H1 (cell line): Measurements from ENCODE around the gene DNAL1. TPM values are rescaled to one million over a fixed set of nuclear protein-coding genes. Genes with fewer than 3 reads are reported as not detected.

Experiments
- ASH2L ChIP-seq: fragments of 200-600, 300-600 bp; sonication (generic); IDR thresholded peaks from one replicate; pipeline ENCODE4 v1.7.1; 2017; ENCODE audit warnings: low read length
- CHD7 ChIP-seq: fragments of 300-600 bp; sonication (generic); IDR thresholded peaks from 2 replicates; pipeline ENCODE4 v1.7.1; 2012; ENCODE audit warnings: low read length, moderate library complexity, mild to moderate bottlenecking, inconsistent platforms; ENCODE audit not compliant: insufficient replicate concordance
- GTF2F1 ChIP-seq: IDR thresholded peaks from 2 replicates; pipeline ENCODE4 v1.6.1; 2012; ENCODE audit warnings: low read depth, low read length, improper control_type of control experiment, borderline replicate concordance
- NANOG ChIP-seq: IDR thresholded peaks from 2 replicates; pipeline ENCODE4 v1.6.1; 2011; ENCODE audit warnings: low read length, low read depth, mild to moderate bottlenecking, inconsistent platforms; ENCODE audit not compliant: insufficient read depth, poor library complexity, severe bottlenecking
- NRF1 ChIP-seq: IDR thresholded peaks from 2 replicates; pipeline ENCODE4 v1.6.1; 2011; ENCODE audit warnings: mild to moderate bottlenecking, low read depth, low read length, improper control_type of control experiment
- RXRA ChIP-seq: IDR thresholded peaks from 2 replicates; pipeline ENCODE4 v1.6.1; 2011; ENCODE audit warnings: low read depth, mild to moderate bottlenecking, low read length, moderate library complexity; ENCODE audit not compliant: insufficient read depth
- polyA plus RNA-seq, 7 experiments: library from polyadenylated mRNA; depleted of rRNA in 3 of 7; stranded (reverse) in 5 of 7; unstranded in 2 of 7; fragments of >200 nt in 5 of 7; fragments of 200-250 nt in 2 of 7; gene quantifications; 1 replicate in 5 of 7; 2 replicates in 1 of 7; 4 replicates in 1 of 7; pipeline versions ENCODE4 v1.2.1 to v1.2.3, GENCODE V29; 2011 to 2013; ENCODE audit warnings: missing spikeins in 2 of 7, mixed read lengths in 2 of 7
- total RNA-seq: library from RNA; stranded (reverse); fragmentation: NEBNext Ultra II Directional; extraction: Animal tissue kit (Norgen Biotek cat#: 25700); gene quantifications from 2 replicates; pipeline ENCODE4 v1.2.1, GENCODE V29; 2021

DNAL1 gene
- total and polyA plus RNA-seq, 2 of the 8 experiments (the other 6 are each of a cell fraction or from before 2014, with no cell fraction given): 2.8 to 16.8 TPM

- TF ChIP-seq CHD7 (no peak), ASH2L (no peak), GTF2F1 (no peak), NRF1 (no peak), RXRA (no peak), NANOG (no peak)
These were observed 37.5 kb upstream of the DNAL1 start (continued) for GRCh38 chr14:73607241-73607640.
